ENCODE results near the gene EPHA4.

The EPHA4 gene

DNA sequence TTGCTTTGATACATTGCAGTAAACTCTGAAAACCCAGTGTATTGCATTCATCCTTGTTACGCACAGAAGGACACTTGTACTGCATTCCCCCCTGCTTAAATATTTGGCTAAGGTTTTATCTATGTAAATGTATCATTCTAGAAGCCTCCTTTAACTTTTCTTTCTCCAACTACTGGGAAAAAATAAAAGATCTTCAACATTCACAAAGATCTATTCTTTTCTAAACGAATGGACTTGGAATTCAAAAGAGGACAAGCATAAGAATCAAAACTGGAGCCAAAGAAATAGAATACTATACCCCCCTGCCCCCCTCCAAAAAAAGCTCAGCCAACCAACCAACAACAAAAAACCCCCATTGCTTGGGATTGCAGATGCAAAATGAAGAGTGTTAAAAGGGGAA, 136.9 kb downstream of the EPHA4 start:
- DNase-seq: no peak

GRCh38 chr2:221434142-221434541, 138.0 kb downstream of the EPHA4 start:
- DNase-seq: no peak

DNA sequence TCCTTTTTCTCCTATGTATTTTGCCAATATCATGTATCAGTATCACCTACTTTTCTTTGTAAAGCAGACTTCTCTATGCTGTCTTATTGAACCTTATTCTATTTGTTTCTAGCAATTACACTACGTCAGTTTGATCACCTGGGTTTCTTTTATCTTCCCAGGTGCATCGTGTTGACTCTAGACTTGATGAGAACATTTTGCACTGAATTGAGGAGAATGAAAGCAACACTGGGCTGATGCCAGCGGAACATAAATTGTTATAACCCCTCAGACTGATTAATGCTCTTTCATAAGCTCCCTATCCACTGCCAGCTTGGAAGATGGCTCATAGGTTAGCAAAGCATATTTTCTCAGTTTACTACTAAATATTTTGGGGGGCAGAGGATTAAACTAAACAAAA, 140.6 kb downstream of the EPHA4 start:
- DNase-seq: peak; percentile 87

DNA sequence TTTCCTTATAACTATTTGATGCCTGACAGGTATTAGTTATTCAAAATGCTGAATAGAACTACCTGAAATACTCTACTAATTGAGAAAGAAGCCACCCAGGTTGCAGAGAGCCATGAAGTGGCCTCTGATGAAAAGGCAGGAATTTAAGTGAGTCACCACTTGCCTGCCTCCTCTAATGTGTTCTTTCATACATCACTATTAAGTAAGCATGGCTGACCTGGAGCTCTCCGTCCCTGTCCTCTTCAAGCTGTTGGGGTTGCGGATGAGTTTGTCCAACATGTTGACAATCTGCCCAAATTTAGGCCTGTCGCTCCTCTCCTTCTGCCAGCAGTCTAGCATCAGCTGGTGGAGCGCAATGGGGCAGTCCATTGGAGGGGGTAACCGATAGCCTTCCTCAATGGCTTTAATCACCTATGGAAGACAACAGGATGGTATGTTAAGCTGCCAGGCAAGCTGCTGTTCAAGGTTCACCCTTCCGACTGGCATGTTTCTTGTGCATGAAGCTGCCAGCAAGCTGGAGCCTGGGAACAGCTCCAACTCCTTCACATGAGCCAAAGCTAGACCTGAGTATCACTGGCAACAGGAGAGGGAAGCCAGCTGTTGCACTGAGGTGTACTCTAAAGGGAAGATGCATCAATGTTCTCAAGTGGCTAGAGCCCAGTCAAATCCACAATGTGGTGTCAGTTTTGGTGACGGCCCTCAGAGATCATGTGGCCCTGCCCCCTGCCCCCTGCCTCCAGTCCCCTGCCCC, 142.2 kb downstream of the EPHA4 start:
- no peak for DNase-seq

DNA sequence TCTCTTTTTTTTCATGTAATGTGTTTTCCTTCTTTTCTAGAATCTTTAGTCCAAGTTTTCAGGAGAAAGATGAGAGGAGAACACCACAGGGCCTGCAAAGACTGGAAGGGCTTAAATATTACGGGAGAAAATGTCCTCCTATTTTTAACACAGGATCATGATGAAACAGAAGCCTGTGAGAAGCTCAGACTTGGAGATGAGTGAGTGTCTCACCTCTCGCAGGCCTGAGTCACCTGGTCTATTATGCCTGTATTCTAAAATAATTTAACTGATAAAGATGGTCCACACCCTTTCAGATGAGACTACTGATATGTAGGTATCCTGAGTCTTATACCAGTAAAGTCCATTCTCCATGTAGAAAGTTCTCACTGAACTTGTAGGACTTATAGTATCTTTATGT, 143.2 kb downstream of the EPHA4 start:
- DNase-seq: no peak

DNA sequence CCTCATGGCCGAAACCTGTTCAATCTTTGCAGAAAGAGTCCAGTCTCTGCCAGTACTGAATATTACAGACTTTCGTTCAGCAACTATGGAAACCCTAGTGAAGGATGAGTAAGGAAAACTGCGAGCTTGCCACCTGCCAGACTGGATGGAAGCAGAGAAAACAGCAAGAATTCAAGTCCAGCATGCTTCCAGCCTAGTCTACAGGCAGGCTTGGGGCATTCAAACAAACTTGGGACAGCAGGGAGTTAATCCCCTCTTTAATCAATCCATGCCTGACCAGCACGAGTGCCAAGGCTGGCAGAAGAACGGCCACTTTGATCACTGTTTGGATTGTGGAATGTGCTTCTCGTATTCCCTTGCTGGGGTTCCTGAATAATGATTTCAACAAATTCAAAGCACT, 145.2 kb downstream of the EPHA4 start:
- no peak for DNase-seq

GRCh38 chr2:221425891-221426290, 146.2 kb downstream of the EPHA4 start:
- DNase-seq: no peak

DNA sequence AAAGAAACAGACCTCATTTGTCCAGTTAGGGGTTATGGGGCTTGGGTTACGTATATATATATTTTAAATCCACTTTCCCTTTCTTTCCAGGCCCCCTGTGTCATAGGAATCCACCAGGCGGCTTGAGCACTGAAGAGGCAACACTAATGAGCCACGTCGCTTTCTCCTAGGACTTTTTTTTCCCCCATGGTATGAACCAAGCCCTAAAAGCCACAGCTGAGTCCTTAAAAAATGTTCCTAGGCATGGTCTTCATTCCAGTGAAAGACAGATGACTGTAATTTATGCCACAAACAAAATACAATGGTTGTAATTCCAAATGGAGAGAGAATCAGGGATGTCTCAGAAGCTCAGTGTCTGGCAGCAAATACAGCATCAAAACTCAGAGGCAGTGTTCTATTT, 146.8 kb downstream of the EPHA4 start:
- no peak for DNase-seq

- DNase-seq: peak; percentile 80
These were observed 148.8 kb downstream of the EPHA4 start for GRCh38 chr2:221423210-221423804.

DNA sequence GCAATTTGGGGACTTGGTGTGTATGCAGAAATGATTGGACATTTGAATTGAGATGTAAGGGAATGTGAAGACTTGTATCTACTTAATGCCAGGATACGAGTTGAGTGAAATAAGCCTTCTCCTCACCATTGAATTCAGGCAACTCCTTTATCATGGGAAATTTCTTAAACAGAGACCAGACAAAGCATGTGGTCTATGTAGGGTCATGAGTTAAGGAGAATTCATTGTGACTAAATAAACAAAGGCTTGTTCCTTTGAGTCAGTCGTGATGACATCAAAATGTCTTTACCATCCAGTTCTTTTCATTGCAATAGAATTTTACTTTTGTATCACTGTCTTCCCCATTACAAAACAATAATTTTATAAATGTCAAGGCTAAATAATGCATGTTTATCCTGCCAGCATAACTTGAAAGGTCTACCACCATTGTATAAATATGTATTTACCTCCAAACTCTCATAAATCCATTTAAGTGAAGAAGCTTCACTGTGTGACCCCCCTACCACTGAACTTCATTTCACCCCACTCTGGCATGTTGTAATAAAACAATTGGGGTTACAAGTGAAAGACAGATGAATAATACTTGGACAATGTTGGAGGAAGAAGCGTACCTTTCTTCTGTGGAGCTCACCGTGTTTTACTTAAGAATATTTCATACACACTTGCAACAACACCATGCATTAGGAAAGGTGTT, 149.4 kb downstream of the EPHA4 start:
- no peak for DNase-seq

- no peak for DNase-seq
These were observed 151.9 kb downstream of the EPHA4 start for GRCh38 chr2:221420245-221420644.

GRCh38 chr2:221415789-221416188, 156.3 kb downstream of the EPHA4 start:
- no peak for DNase-seq

- DNase-seq: no peak
These were observed 159.1 kb downstream of the EPHA4 start for GRCh38 chr2:221412978-221413377.

GRCh38 chr2:221410487-221410886, 161.6 kb downstream of the EPHA4 start:
- no peak for DNase-seq

- no peak for DNase-seq
These were observed 164.3 kb downstream of the EPHA4 start for GRCh38 chr2:221407765-221408164.

DNA sequence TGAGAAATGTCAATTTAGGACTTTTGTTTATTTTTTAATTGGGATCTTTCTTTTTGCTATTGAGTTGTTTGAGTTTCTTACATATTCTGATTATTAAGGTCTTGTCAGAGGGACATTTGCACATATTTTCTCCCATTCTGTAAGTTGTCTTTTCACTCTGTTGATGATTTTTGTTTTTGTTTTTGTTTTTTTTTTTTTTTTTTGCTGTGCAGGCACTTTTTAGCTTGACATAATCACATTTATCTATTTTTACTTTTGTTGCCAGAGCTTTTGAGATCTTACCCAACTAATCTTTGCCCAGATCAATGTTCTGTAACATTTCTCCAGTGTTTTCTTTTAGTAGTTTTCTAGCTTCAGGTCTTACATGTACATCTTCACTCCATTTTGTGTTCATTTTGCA, 166.6 kb downstream of the EPHA4 start:
- no peak for DNase-seq

DNA sequence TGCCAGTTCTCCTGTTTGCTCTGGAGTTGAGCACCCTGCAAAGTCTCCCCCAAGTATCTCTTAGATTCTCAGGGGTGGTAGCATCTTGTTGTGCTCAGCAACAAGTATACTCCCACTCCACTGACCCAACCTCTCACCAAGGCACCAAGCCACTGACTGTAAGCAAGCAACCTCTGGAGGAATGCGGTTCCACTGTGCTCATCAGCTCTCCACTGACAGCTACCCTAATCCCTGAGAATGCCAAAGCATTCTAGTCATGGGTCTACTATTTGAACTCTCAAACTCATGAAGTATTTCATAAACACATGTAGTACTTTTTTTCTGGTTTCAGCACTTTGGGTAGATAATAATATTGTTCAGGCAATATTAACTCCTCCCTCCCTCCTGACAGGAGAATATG, 170.0 kb downstream of the EPHA4 start:
- DNase-seq: no peak

DNA sequence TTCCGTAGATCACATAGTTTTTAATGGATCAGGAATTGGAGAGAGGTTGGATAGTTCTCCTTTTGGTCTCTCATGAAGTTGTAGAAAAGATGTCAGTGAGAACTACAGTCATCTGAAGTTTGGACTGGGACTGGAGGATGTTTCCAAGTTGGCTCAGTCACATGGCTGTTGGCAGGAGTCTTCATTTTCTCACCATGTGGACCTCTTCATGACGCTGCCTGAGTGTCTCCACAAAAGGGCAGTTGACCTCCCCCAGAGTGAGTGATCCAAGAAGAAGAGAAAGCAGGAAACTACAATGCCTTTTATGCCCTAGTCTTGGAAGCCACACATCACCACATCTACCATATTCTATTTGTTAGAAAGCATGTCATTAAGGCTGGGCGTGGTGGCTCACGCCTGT, 171.7 kb downstream of the EPHA4 start:
- no peak for DNase-seq

- DNase-seq: no peak
These were observed 172.9 kb downstream of the EPHA4 start for GRCh38 chr2:221399183-221399582.

- DNase-seq: peak; percentile 67
These were observed 174.9 kb downstream of the EPHA4 start for GRCh38 chr2:221397187-221397586.

DNA sequence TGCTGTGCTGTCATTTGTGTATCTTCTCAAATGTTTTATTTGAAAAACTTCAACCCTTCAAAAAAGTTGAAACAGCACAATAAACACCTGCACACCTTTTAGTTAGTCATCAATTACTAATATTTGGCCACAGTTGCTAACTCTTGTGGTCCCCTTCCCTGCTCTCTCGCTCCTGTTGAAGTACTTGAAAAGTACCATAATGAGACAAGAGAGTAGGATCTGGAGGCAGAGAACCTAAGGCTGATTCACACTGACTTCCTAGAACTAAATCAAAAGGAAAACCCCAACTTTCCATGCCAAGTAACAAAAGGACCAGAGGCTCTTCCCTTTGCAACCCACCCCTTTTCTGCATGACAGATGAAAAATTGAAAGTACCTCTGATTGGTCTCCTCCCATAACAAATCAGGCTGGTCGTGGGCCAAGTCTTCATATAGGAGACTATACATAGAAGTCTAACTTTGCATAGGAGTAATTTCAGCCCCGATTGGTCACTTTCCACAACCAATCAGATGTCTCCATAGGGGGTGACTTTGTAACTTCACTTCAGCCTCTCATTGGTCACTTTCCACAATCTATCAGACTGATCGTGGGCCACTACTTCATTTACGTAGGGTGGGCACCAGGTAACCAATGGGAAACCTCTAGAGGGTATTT, 179.7 kb downstream of the EPHA4 start:
- no peak for DNase-seq

- DNase-seq: no peak
These were observed 181.2 kb downstream of the EPHA4 start for GRCh38 chr2:221390878-221391277.

DNA sequence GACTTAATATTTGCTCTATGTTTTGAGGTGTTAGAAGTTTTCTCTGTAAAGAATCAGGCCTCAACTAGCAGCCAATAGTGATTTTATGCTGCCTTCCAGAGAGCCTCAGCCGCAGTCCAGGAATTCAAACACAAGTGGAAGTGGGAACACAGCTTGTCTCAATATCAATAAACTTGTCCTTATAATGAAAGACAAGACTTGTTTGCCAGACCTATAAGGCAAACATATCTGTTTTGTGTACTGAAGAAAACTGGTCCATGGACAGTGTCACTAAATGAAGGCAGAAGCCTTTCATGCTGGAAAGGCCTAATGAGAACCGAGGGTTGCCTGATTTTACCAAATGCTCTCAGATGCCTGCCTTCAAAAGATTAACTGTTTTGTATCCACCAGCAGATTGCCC, 182.2 kb downstream of the EPHA4 start:
- no peak for DNase-seq

DNA sequence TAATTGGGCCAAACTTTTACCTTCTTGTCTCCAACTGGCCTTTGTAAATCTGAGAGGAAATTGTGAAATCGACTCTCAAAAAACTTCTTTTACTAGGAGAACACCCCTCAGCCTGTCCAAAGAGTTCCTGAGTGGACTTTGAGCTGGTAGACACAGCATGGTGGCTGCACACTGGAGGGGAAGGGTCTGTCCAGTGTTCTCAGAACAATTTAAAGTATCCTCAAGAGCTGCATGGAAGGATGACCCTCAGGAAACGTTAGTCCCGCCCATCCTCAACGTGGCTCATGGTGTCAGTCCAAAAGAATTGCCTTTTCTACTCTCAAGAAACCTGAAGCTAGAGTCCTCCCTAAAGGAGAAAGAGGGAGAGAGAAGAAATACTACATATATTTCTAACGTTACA, 182.7 kb downstream of the EPHA4 start:
- no peak for DNase-seq

Data from COR-L47 (cell line).